ENCODE measurements around the gene HOXA4. TPM values are rescaled to one million over a fixed set of nuclear protein-coding genes. Genes with fewer than 3 reads are reported as not detected.

The HOXA4 gene
- total and polyA plus RNA-seq, 2 of the 8 experiments (the other 6 are each of a cell fraction or from before 2014, with no cell fraction given), result not detected

GRCh38 chr7:27096768-27097514 lies 33.6 kb downstream of the HOXA4 start:
- no peak overlapping the region for H2BK20ac ChIP-seq (ENCODE audit: low read length)
- no peak overlapping the region for H2BK15ac ChIP-seq (ENCODE audit: low read length)
- ChIA-PET CTCF (ENCODE audit: partially characterized antibody) (interaction anchor here (0.7 to 12.1 kb wide), 12 partner anchors 8 to 240 kb away, joined by 3 to 123 read pairs (median 4); partner anchors contain the start of genes HOXA5 and HOXA6), POLR2A (ENCODE audit: partially characterized antibody) (interaction anchor here (0.8 to 1.3 kb wide), 4 partner anchors 9 to 14 kb away, joined by 3 to 6 read pairs (median 3); no protein-coding TSS in a partner anchor)
- no peak overlapping the region for H2AK5ac ChIP-seq (ENCODE audit: low read depth, low read length)
- H3K56ac ChIP-seq (replicated peaks; ENCODE audit: insufficient read length, low read depth, low read length), result no peak overlapping the region
- H3K36me3 ChIP-seq (ENCODE audit: control insufficient read depth in 2 of 4, insufficient read depth in 4 of 4, low read length in 3 of 4), result peaks cover 0 to 2% (median 0%) of the 10 kb centered on the region in 4 experiments; a peak in 1 of 8 replicates
- no peak overlapping the region for H4K91ac ChIP-seq (replicated peaks; ENCODE audit: insufficient read length, low read length)
- no peak overlapping the region for H4K5ac ChIP-seq (ENCODE audit: insufficient read length, low read depth, low read length)
- H3K23ac ChIP-seq (ENCODE audit: insufficient read length), result no peak overlapping the region
- H2BK120ac ChIP-seq (replicated peaks; ENCODE audit: low read depth, low read length), result no peak overlapping the region
- no peak overlapping the region for H3K4ac ChIP-seq (replicated peaks; ENCODE audit: insufficient read length, low read depth, low read length)
- no peaks in the 10 kb centered on the region for H3K79me2 ChIP-seq (ENCODE audit: control insufficient read depth in 1 of 2, insufficient read depth in 2 of 2, low read length in 2 of 2)
- no peak overlapping the region for H2BK5ac ChIP-seq (ENCODE audit: low read depth, low read length)
- H3K9me3 ChIP-seq (ENCODE audit: insufficient read depth in 2 of 2, low read depth in 1 of 2, low read length in 1 of 2), result no peaks in the 10 kb centered on the region
- H3K23me2 ChIP-seq (ENCODE audit: low read depth, low read length), result peaks cover 6% of the 10 kb centered on the region; the same call in 1 of the 2 replicates
- peak overlapping the region; percentile 5; the same call in 1 of the 2 replicates for H2BK12ac ChIP-seq (ENCODE audit: low read depth, low read length)
- no peak overlapping the region for H3K27ac ChIP-seq (ENCODE audit: low read depth, low read length)
- H3K9ac ChIP-seq (replicated peaks in 1 of 4; ENCODE audit: extremely low read depth in 1 of 4, low read depth in 3 of 4, low read length in 3 of 4), result no peak overlapping the region
- peak overlapping the region; percentile 22 to 63 (median 30); a peak in 6 of 8 replicates for H3K4me3 ChIP-seq (ENCODE audit: extremely low read depth in 1 of 4, insufficient read depth in 2 of 4, low read depth in 3 of 4, low read length in 4 of 4)
- H3K79me1 ChIP-seq (ENCODE audit: low read depth, low read length), result no peaks in the 10 kb centered on the region
- H3K27me3 ChIP-seq (replicated peaks in 1 of 4; ENCODE audit: control insufficient read depth in 3 of 4, extremely low read depth in 1 of 4, insufficient read depth in 3 of 4, low read length in 3 of 4), result peaks cover 92 to 100% (median 98%) of the 10 kb centered on the region in 4 experiments
- FAIRE-seq (no peak), DNase-seq (ENCODE audit: low read depth in 1 of 2, low spot score in 2 of 2) (no peak)
- H4K20me1 ChIP-seq (replicated peaks in 1 of 2; ENCODE audit: control insufficient read depth in 1 of 2, insufficient read depth in 2 of 2, low read length in 2 of 2), result peaks cover 22 to 37% of the 10 kb centered on the region in 2 experiments
- H3K4me1 ChIP-seq (replicated peaks in 1 of 4; ENCODE audit: control insufficient read depth in 3 of 4, insufficient read depth in 4 of 4, low read length in 3 of 4), result peaks cover 0 to 25% (median 16%) of the 10 kb centered on the region in 4 experiments; a peak in 6 of 7 replicates
- WGBS, 2 experiments (ENCODE audit: extremely low coverage in 1 of 2, insufficient coverage in 1 of 2, insufficient read length in 1 of 2, insufficient replicate concordance in 2 of 2, low coverage in 1 of 2, low lambda C conversion rate in 2 of 2, missing lambda C conversion rate in 1 of 2), result 4% methylated on average over 33 of the region's 41 CpGs; no CpG with 5 or more reads in 1 of the 2 experiments
- H3K4me2 ChIP-seq (ENCODE audit: insufficient read depth in 1 of 2, low read depth in 2 of 2, low read length in 2 of 2), result peak overlapping the region; percentile 70 to 78
- H4K8ac ChIP-seq (ENCODE audit: extremely low read depth, insufficient read depth, low read length), result no peak overlapping the region; the same call in 1 of the 2 replicates
- H3K14ac ChIP-seq (ENCODE audit: insufficient read length), result no peak overlapping the region
- H3K18ac ChIP-seq (ENCODE audit: extremely low read depth, low read length), result no peak overlapping the region
- H2AFZ ChIP-seq (ENCODE audit: low read length), result no peak overlapping the region
- TF ChIP-seq POU5F1 (IDR thresholded peaks at IDR 0.05; ENCODE audit: low read depth, low read length) (no peak), PHF8 (conservative IDR thresholded peaks at IDR 0.05; ENCODE audit: low read depth, low read length) (no peak), TAF1 (IDR thresholded peaks at IDR 0.05; ENCODE audit: low read depth, low read length) (no peak), POLR2AphosphoS5 (IDR thresholded peaks at IDR 0.05; ENCODE audit: low read depth, low read length) (no peak), HDAC6 (IDR thresholded peaks at IDR 0.05; ENCODE audit: low read depth, low read length) (no peak), ASH2L (IDR thresholded peaks at IDR 0.05; ENCODE audit: low read length) (no peak), NANOG (IDR thresholded peaks at IDR 0.05; ENCODE audit: insufficient read depth, low read depth, low read length, poor library complexity, severe bottlenecking) (no peak), FOSL1 (IDR thresholded peaks at IDR 0.05; ENCODE audit: insufficient read depth, low read depth, low read length) (no peak), EZH2 (IDR thresholded peaks at IDR 0.05; ENCODE audit: low read depth, low read length, severe bottlenecking) (peak; percentile 80), SUZ12 (IDR thresholded peaks at IDR 0.05; ENCODE audit: low read length) (peak; percentile 87), TAF7 (optimal IDR thresholded peaks at IDR 0.05; ENCODE audit: borderline replicate concordance, low read depth, low read length) (no peak), EGR1 (IDR thresholded peaks at IDR 0.05; ENCODE audit: borderline replicate concordance, low read depth, low read length) (no peak)
